Coronary artery (tissue), 2 donors: Measurements from ENCODE around the gene FAM237B.

ENCODE experiments used
- DNase-seq: peaks from one replicate; pipeline ENCODE4 v3.0.0-alpha.2; 2017; ENCODE audit warnings: low spot score
- H3K27ac ChIP-seq, 2 donors: fragments of 200-600 bp; sonication (generic); one replicate each; pipeline ENCODE4 v1.5.1; 2016 to 2019
- H3K4me3 ChIP-seq: fragments of 200-600 bp; sonication (generic); 2 replicates; pipeline ENCODE4 v1.5.1; 2016; ENCODE audit warnings: mild to moderate bottlenecking, moderate library complexity
- TF ChIP-seq, protein P1 (sequence below): fragments of 200-600 bp; sonication (generic); IDR thresholded peaks from one replicate; pipeline ENCODE4 v1.5.1; 2019; ENCODE audit warnings: antibody characterized with exemption

Gene FAM237B

GRCh38 chr7:90313907-90314306 lies 7.2 kb downstream of the FAM237B start:
- no peak for DNase-seq
- no peak overlapping the region for H3K27ac ChIP-seq
- no peak overlapping the region for H3K4me3 ChIP-seq
- TF ChIP-seq, protein P1, sequence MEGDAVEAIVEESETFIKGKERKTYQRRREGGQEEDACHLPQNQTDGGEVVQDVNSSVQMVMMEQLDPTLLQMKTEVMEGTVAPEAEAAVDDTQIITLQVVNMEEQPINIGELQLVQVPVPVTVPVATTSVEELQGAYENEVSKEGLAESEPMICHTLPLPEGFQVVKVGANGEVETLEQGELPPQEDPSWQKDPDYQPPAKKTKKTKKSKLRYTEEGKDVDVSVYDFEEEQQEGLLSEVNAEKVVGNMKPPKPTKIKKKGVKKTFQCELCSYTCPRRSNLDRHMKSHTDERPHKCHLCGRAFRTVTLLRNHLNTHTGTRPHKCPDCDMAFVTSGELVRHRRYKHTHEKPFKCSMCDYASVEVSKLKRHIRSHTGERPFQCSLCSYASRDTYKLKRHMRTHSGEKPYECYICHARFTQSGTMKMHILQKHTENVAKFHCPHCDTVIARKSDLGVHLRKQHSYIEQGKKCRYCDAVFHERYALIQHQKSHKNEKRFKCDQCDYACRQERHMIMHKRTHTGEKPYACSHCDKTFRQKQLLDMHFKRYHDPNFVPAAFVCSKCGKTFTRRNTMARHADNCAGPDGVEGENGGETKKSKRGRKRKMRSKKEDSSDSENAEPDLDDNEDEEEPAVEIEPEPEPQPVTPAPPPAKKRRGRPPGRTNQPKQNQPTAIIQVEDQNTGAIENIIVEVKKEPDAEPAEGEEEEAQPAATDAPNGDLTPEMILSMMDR = no peak

GRCh38 chr7:90312745-90313144 lies 8.4 kb downstream of the FAM237B start:
- DNase-seq = no peak
- no peak overlapping the region for H3K4me3 ChIP-seq
- TF ChIP-seq, protein P1 = no peak
- no peak overlapping the region for H3K27ac ChIP-seq

- TF ChIP-seq, protein P1 = no peak
- DNase-seq = no peak
- no peak overlapping the region for H3K4me3 ChIP-seq
- no peak overlapping the region for H3K27ac ChIP-seq
These were observed 9.9 kb downstream of the FAM237B start for GRCh38 chr7:90311175-90311574.

DNA sequence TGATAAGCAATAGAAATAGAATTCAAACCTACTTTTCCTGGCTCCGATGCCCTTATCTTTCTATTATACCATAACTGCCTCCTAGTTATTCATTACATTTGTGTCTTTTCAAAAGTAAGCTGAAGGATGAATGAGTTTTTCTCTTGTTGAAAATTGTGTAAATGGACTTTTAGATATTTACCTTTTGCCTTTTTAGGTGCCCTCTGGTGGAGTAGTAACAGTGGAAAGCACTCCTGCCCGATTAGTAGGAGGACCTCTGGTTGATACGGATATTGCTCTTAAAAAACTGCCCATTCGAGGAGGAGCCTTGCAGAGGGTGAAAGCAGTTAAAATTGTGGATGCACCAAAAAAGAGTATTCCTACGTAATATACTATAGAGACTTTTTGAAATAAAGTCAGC lies 11.2 kb downstream of the FAM237B start:
- DNase-seq = no peak
- Histone ChIP-seq H3K27ac (no peak overlapping the region), H3K4me3 (no peak overlapping the region)
- TF ChIP-seq, protein P1 = no peak

DNA sequence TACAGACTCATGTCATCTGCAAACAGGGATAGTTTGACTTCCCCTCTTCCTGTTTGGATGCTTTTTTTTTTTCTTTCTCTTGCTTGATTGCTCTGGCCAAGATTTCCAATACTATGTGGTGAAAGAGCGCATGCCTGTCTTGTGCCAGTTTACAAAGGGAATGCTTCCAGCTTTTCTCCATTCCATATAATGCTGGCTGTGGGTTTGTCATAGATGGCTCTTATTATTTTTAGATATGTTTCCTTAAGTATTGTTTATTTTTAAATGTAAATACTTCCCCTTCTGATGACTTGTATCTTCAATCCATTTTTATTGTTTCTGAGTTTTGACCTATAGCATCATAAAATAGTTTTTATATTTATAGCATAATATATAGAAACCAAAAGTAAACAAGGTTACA lies 17.9 kb downstream of the FAM237B start:
- no peak overlapping the region for H3K27ac ChIP-seq
- TF ChIP-seq, protein P1 = no peak

DNA sequence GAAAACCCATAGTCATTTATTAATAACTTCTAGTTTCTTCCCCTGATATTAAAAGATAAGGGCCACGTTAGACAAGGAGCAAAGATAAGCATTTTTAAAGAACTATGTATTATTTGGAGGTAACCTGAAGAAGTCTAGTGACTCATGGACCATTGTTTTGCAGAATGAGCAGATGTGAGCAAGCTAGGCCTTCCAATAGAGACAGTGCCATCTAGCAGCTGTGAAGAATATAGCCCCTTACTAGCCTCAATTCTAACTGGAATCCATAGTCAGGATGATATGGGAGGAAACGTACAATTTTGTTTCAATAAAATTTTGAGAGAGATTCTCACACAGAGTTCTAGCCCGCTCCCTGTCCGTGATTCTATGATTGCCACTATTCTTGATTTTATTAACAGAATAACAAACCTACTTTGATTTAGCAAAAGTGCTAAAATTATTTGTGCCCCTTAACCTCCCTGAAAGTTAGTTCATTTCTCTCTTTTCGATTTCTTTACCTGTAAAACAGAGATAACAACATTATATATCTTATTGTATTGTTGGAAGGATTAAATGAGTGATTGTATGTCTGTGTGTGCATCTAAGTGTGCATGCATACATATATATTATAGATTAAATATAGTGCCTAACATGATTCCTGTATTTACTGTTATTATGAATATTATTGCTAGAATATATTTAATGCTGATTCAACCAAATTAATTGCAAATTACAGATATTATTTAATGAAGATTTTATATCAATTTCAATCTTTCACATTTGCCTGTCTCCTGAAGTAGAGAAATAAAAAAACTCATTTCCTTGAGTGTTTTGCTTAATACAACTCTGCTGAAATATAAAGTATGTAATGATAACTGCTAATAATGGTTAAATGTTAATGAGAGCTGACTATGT lies 22.7 kb downstream of the FAM237B start:
- no peak overlapping the region for H3K4me3 ChIP-seq
- no peak for DNase-seq
- no peak overlapping the region for H3K27ac ChIP-seq
- TF ChIP-seq, protein P1 = no peak

More for the DNA sequence above, 17.9 kb downstream of the FAM237B start:
- no peak for DNase-seq
- H3K4me3 ChIP-seq = no peak overlapping the region
